GM12878 (cell line): ENCODE measurements around the gene IFNA14. TPM values are rescaled to one million over a fixed set of nuclear protein-coding genes. Genes with fewer than 3 reads are reported as not detected.
"Not testable (repeated sequence)": the region's sequence is repeated elsewhere in the genome, so short reads cannot be mapped to it uniquely, and the experiment has no call there.

Source experiments
- ATAC-seq: fragments of 200-7000 bp; cut with Tn5 transposase; 3 replicates; pipeline ENCODE4 v1.9.1; 2020; ENCODE audit warnings: mild to moderate bottlenecking, moderate library complexity
- BruUV-seq: library from RNA; stranded (reverse); fragments of 400-500 nt; replicated peaks from 2 replicates; lab custom pipeline; 2021; lab: Mats Ljungman, UMichigan
- CTCF ChIA-PET: fragments of 300-600 bp; sonication (Branson Sonifier 250); formaldehyde crosslinking; extraction: SDS; loops from one replicate; lab custom pipeline; 2021; ENCODE audit warnings: inconsistent platforms; lab: Yijun Ruan, JAX
- POLR2A ChIA-PET: fragments of 350-600 bp; formaldehyde crosslinking; extraction: SDS; loops from one replicate; lab custom pipeline; 2021; ENCODE audit warnings: inconsistent platforms; lab: Charles Lee
- RAD21 ChIA-PET: fragments of 300-600 bp; sonication (Branson Sonifier 250); formaldehyde crosslinking; loops from one replicate; lab custom pipeline; 2023; ENCODE audit warnings: antibody characterized with exemption; ENCODE audit not compliant: unreplicated experiment; lab: Charles Lee
- SMC1A ChIA-PET: fragments of 300-600 bp; sonication (Branson Sonifier 250); formaldehyde crosslinking; loops from one replicate; lab custom pipeline; 2023; ENCODE audit not compliant: unreplicated experiment, uncharacterized antibody; lab: Charles Lee
- DNase-seq: peaks from one replicate; pipeline ENCODE4 v3.0.0-alpha.2; 2011; ENCODE audit warnings: low read depth, low spot score
- FAIRE-seq: peaks from 3 replicates; lab custom pipeline; 2011; peaks lifted over from hg19 to GRCh38; lab: Jason Lieb, UNC
- H2AFZ ChIP-seq: 2 replicates; pipeline ENCODE4 v1.6.0; 2011; ENCODE audit warnings: low read depth, low read length, control low read depth; ENCODE audit not compliant: control insufficient read depth
- H3K27ac ChIP-seq: 2 replicates; pipeline ENCODE4 v1.5.1; 2011; ENCODE audit warnings: control low read depth; ENCODE audit not compliant: control insufficient read depth, insufficient read depth
- H3K27me3 ChIP-seq, 2 experiments: replicated peaks in 1 of 2; 2 replicates each; pipeline versions ENCODE4 v1.6.0 to v1.6.1; 2011; ENCODE audit warnings: low read length in 1 of 2; ENCODE audit not compliant: control insufficient read depth in 2 of 2, insufficient read depth in 2 of 2
- H3K36me3 ChIP-seq, 2 experiments: 2 replicates each; pipeline ENCODE4 v1.5.1; 2011; ENCODE audit warnings: low read length in 1 of 2; ENCODE audit not compliant: control insufficient read depth in 2 of 2, insufficient read depth in 2 of 2
- H3K4me1 ChIP-seq: 2 replicates; pipeline ENCODE4 v1.6.1; 2011; ENCODE audit warnings: mild to moderate bottlenecking, low read length, moderate library complexity, mixed read lengths; ENCODE audit not compliant: control insufficient read depth, insufficient read depth
- H3K4me2 ChIP-seq: 2 replicates; pipeline ENCODE4 v1.6.0; 2011; ENCODE audit warnings: control low read depth; ENCODE audit not compliant: control insufficient read depth, insufficient read depth
- H3K4me3 ChIP-seq: fragments of 200-600 bp; sonication (generic); 2 replicates; pipeline ENCODE4 v1.5.1; 2016
- H3K79me2 ChIP-seq: 2 replicates; pipeline ENCODE4 v1.6.0; 2011; ENCODE audit warnings: low read length; ENCODE audit not compliant: control insufficient read depth, insufficient read depth
- H3K9ac ChIP-seq: 2 replicates; pipeline ENCODE4 v1.8.0; 2011; ENCODE audit warnings: low read length, control low read depth, mixed read lengths; ENCODE audit not compliant: control insufficient read depth, insufficient read depth
- H3K9me3 ChIP-seq: replicated peaks from 3 replicates; pipeline ENCODE4 v1.5.1; 2011; ENCODE audit warnings: mild to moderate bottlenecking, low read length; ENCODE audit not compliant: control insufficient read depth, insufficient read depth
- H4K20me1 ChIP-seq: 2 replicates; pipeline ENCODE4 v1.6.0; 2011; ENCODE audit not compliant: control insufficient read depth, insufficient read depth
- GABPA ChIP-seq: IDR thresholded peaks from 2 replicates; pipeline ENCODE4 v1.6.1; 2014; ENCODE audit warnings: antibody characterized with exemption, low read depth, mild to moderate bottlenecking, inconsistent platforms
- SKIL ChIP-seq: fragments of 450-650 bp; IDR thresholded peaks from 2 replicates; pipeline ENCODE4 v1.6.1; 2017; ENCODE audit warnings: mild to moderate bottlenecking, low read depth, inconsistent platforms; ENCODE audit not compliant: poor library complexity, severe bottlenecking
- SMAD1 ChIP-seq: fragments of 450-650 bp; IDR thresholded peaks from 2 replicates; pipeline ENCODE4 v1.6.1; 2018; ENCODE audit warnings: mild to moderate bottlenecking, low read depth; ENCODE audit not compliant: partially characterized antibody
- WGBS: methylation state at CpG from one replicate; pipeline ENCODE4 v1.1.6; 2016; ENCODE audit warnings: low lambda C conversion rate; ENCODE audit not compliant: insufficient replicate concordance, insufficient coverage; ENCODE audit errors: missing lambda C conversion rate; 5-methylcytosine and 5-hydroxymethylcytosine counted together
- in situ Hi-C: fragments of 300-500 bp; cut with MboI; formaldehyde crosslinking; loops from 9 replicates; pipeline ENCODE4 v1.14.3; 2018; ENCODE audit warnings: mixed read lengths
- intact Hi-C: fragments of 100-400 bp; cut with micrococcal nuclease; formaldehyde crosslinking; loops from one replicate; pipeline ENCODE4 v1.14.2; 2022; ENCODE audit not compliant: unreplicated experiment
- polyA plus RNA-seq, 11 experiments: library from polyadenylated mRNA; depleted of rRNA in 4 of 11; unstranded in 6 of 11; stranded (reverse) in 5 of 11; fragments of >200 nt; fragmentation: Nextera tagmentation in 4 of 11; fragmentation: Illumina TruSeq in 1 of 11; extraction: Ambion mirVana in 4 of 11; extraction: Trizol in 1 of 11; gene quantifications; 1 replicate in 1 of 11; 2 replicates in 10 of 11; pipeline versions ENCODE4 v1.2.1 to v1.2.3, GENCODE V29; 2011 to 2016; ENCODE audit warnings: inconsistent platforms in 2 of 11, missing spikeins in 2 of 11, low read depth in 1 of 11
- total RNA-seq, 4 experiments: library from RNA; depleted of rRNA in 3 of 4; stranded (reverse); fragments of >200 nt in 3 of 4; fragmentation: Illumina TruSeq in 1 of 4; extraction: Trizol in 1 of 4; gene quantifications; 2 replicates each; pipeline versions ENCODE4 v1.2.1 to v1.2.3, GENCODE V29; 2013 to 2021

IFNA14 gene
- total and polyA plus RNA-seq, 10 of the 15 experiments (the other 5 are each of a cell fraction or from before 2014, with no cell fraction given), result not detected

- TF ChIP-seq GABPA, result no peak
- no peak for TF ChIP-seq SKIL
- no peak for TF ChIP-seq SMAD1
Measured at GRCh38 chr9:21205204-21205603, 34.6 kb downstream of the IFNA14 start (continued).

DNA sequence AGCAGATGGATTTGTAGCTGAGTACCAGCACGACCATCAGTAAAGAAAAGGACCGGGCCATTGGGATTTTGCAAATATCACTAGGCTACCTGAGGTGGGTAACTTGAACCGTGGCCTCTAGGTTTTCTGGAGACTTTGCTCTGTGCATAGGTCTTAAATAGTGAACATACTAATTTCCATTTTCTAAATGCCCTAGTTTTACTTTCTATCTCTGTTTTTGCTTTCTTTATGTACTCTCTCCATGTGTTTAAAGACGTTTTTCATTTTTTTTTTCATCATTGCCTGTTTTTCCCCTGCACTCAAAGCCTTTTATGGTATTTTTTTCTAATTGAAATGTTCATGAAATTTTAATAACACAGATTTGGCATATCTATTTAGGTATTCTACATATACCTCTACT, 37.7 kb downstream of the IFNA14 start, which contains the start of gene IFNA7:
TSS of gene IFNA7 (minus strand) at position 101 of the 400 bp plus-strand sequence. CDS start at position 61, 40 bp downstream.
- H4K20me1 ChIP-seq, H3K27ac ChIP-seq, SMC1A ChIA-PET, H3K4me2 ChIP-seq, H2AFZ ChIP-seq, BruUV-seq, intact Hi-C loops, in situ Hi-C loops, H3K36me3 ChIP-seq, H3K9ac ChIP-seq, POLR2A ChIA-PET, DNase-seq, H3K79me2 ChIP-seq, RAD21 ChIA-PET, ATAC-seq, H3K27me3 ChIP-seq, FAIRE-seq, CTCF ChIA-PET, H3K4me1 ChIP-seq, H3K9me3 ChIP-seq, H3K4me3 ChIP-seq: not testable (repeated sequence)
- 18% methylated on average over 4 of the region's 4 CpGs for WGBS
